Body of pancreas (tissue), 4 donors: ENCODE data around the gene CDK8. TPM values are rescaled to one million over a fixed set of nuclear protein-coding genes. Genes with fewer than 3 reads are reported as not detected.

Experiments
- ATAC-seq: fragments of 150-250 bp; one replicate; pipeline ENCODE4 v1.9.1; 2016
- DNase-seq, 4 donors: peaks; one replicate each; pipeline ENCODE4 v3.0.0-alpha.2; 2019
- H3K27ac ChIP-seq, 4 donors: fragments of 200-600 bp; sonication (generic); 1 replicate in 3 of 4; 2 replicates in 1 of 4; pipeline versions ENCODE4 v1.5.1 to v1.6.1; 2016 to 2019; ENCODE audit warnings: mild to moderate bottlenecking in 1 of 4, mixed read lengths in 1 of 4, moderate library complexity in 1 of 4
- H3K27me3 ChIP-seq, 2 donors: fragments of 200-600 bp; sonication (generic); one replicate each; pipeline ENCODE4 v1.6.0; 2016; ENCODE audit warnings: mild to moderate bottlenecking in 1 of 2
- H3K36me3 ChIP-seq, 2 donors: fragments of 200-600 bp; sonication (generic); replicated peaks in 1 of 2; 2 replicates each; pipeline ENCODE4 v1.5.1; 2016; ENCODE audit warnings: low read depth in 2 of 2; ENCODE audit not compliant: insufficient read depth in 1 of 2
- H3K4me1 ChIP-seq: fragments of 200-600 bp; sonication (generic); one replicate; pipeline ENCODE4 v1.6.0; 2016
- H3K4me3 ChIP-seq, 2 donors: fragments of 200-600 bp; sonication (generic); 1 replicate in 1 of 2; 2 replicates in 1 of 2; pipeline ENCODE4 v1.5.1; 2016 to 2019
- H3K9me3 ChIP-seq, 3 donors: fragments of 200-600 bp; sonication (generic); 1 replicate in 2 of 3; 2 replicates in 1 of 3; pipeline ENCODE4 v1.5.1; 2016
- CTCF ChIP-seq, 7 experiments: fragments of 450-650 bp in 4 of 7; fragments of 200-600 bp in 3 of 7; sonication (generic) in 3 of 7; IDR thresholded peaks; one replicate each; pipeline ENCODE4 v1.5.1; 2016 to 2019; ENCODE audit warnings: antibody characterized with exemption in 7 of 7
- POLR2A ChIP-seq, 3 donors: fragments of 450-650 bp; IDR thresholded peaks; one replicate each; pipeline ENCODE4 v1.6.1; 2016; ENCODE audit warnings: antibody characterized with exemption in 3 of 3, mild to moderate bottlenecking in 2 of 3
- WGBS, 2 donors: methylation state at CpG; one replicate each; pipeline ENCODE4 v1.1.5; 2017; 5-methylcytosine and 5-hydroxymethylcytosine counted together
- intact Hi-C: fragments of 100-400 bp; cut with DNase I; formaldehyde crosslinking; loops from one replicate; pipeline ENCODE4 v1.15.1; 2023
- total RNA-seq, 2 donors: library from RNA; depleted of rRNA; stranded (reverse); fragments of >200 nt; gene quantifications; one replicate each; pipeline ENCODE4 v1.1.0, GENCODE V29; 2016

CDK8 gene
- total RNA-seq, 2 donors from 2014 or later = 12.7 to 13.8 TPM

GRCh38 chr13:26335158-26335557 lies 81.2 kb downstream of the CDK8 start:
- H3K9me3 ChIP-seq = no peaks in the 10 kb centered on the region
- ATAC-seq = no peak
- no peaks in the 10 kb centered on the region for H3K27me3 ChIP-seq
- DNase-seq = no peak
- 95% methylated on average over 5 of the region's 5 CpGs for WGBS, 2 donors
- no peak overlapping the region for H3K27ac ChIP-seq
- no peaks in the 10 kb centered on the region for H3K4me1 ChIP-seq
- intact Hi-C loops = no loop called here
- no peaks in the 10 kb centered on the region for H3K36me3 ChIP-seq
- no peak for TF ChIP-seq CTCF (IDR thresholded peaks at IDR 0.05)
- no peak for TF ChIP-seq POLR2A (IDR thresholded peaks at IDR 0.05)
- no peak overlapping the region for H3K4me3 ChIP-seq

- DNase-seq = no peak
- no peak for ATAC-seq
- TF ChIP-seq CTCF (IDR thresholded peaks at IDR 0.05) = no peak
- TF ChIP-seq POLR2A (IDR thresholded peaks at IDR 0.05) = no peak
- no peaks in the 10 kb centered on the region for H3K4me1 ChIP-seq
- H3K27me3 ChIP-seq = no peaks in the 10 kb centered on the region
- no peak overlapping the region for H3K27ac ChIP-seq
- no peak overlapping the region for H3K4me3 ChIP-seq
- 96 to 100% methylated on average over 2 of the region's 2 CpGs for WGBS, 2 donors
- no peaks in the 10 kb centered on the region for H3K36me3 ChIP-seq
- no peaks in the 10 kb centered on the region for H3K9me3 ChIP-seq
- intact Hi-C loops = no loop called here
These were observed 86.9 kb downstream of the CDK8 start for GRCh38 chr13:26340807-26341206.

GRCh38 chr13:26342898-26343297 lies 89.0 kb downstream of the CDK8 start:
- H3K4me3 ChIP-seq = no peak overlapping the region
- H3K9me3 ChIP-seq = no peaks in the 10 kb centered on the region
- ATAC-seq = no peak
- WGBS, 2 donors = 93 to 94% methylated on average over 5 of the region's 5 CpGs
- intact Hi-C loops = no loop called here
- H3K36me3 ChIP-seq = no peaks in the 10 kb centered on the region
- TF ChIP-seq CTCF (IDR thresholded peaks at IDR 0.05) = no peak
- TF ChIP-seq POLR2A (IDR thresholded peaks at IDR 0.05) = no peak
- H3K4me1 ChIP-seq = no peaks in the 10 kb centered on the region
- no peak overlapping the region for H3K27ac ChIP-seq
- no peaks in the 10 kb centered on the region for H3K27me3 ChIP-seq
- no peak for DNase-seq

GRCh38 chr13:26343816-26344215 lies 89.9 kb downstream of the CDK8 start:
- H3K27me3 ChIP-seq = no peaks in the 10 kb centered on the region
- TF ChIP-seq POLR2A (IDR thresholded peaks at IDR 0.05) = no peak
- TF ChIP-seq CTCF (IDR thresholded peaks at IDR 0.05) = no peak
- ATAC-seq (no peak), DNase-seq (no peak)
- H3K9me3 ChIP-seq = no peaks in the 10 kb centered on the region
- no peaks in the 10 kb centered on the region for H3K36me3 ChIP-seq
- intact Hi-C loops = no loop called here
- no peak overlapping the region for H3K4me3 ChIP-seq
- H3K27ac ChIP-seq = no peak overlapping the region
- no peaks in the 10 kb centered on the region for H3K4me1 ChIP-seq

- H3K4me3 ChIP-seq = no peak overlapping the region
These were observed 91.1 kb downstream of the CDK8 start for GRCh38 chr13:26344980-26345379.

More at GRCh38 chr13:26344980-26345379, 91.1 kb downstream of the CDK8 start:
- intact Hi-C loops = no loop called here
- no peaks in the 10 kb centered on the region for H3K36me3 ChIP-seq
- H3K4me1 ChIP-seq = no peaks in the 10 kb centered on the region
- TF ChIP-seq CTCF (IDR thresholded peaks at IDR 0.05) (no peak), POLR2A (IDR thresholded peaks at IDR 0.05) (no peak)
- H3K27me3 ChIP-seq = no peaks in the 10 kb centered on the region
- H3K9me3 ChIP-seq = no peaks in the 10 kb centered on the region
- DNase-seq = no peak
- no peak overlapping the region for H3K27ac ChIP-seq
- ATAC-seq = no peak
- WGBS, 2 donors = 93 to 96% methylated on average over 4 of the region's 4 CpGs
